GM12874 (cell line): ENCODE data around the gene MGLL.

Experiments
- CTCF ChIP-seq: IDR thresholded peaks from 2 replicates; pipeline ENCODE4 v1.5.1; 2011; ENCODE audit warnings: low read depth, mild to moderate bottlenecking, control low read depth, low read length, moderate library complexity; ENCODE audit not compliant: insufficient read depth

The MGLL gene

GRCh38 chr3:127741690-127742089 lies 80.6 kb downstream of the MGLL start:
- no peak for TF ChIP-seq CTCF

DNA sequence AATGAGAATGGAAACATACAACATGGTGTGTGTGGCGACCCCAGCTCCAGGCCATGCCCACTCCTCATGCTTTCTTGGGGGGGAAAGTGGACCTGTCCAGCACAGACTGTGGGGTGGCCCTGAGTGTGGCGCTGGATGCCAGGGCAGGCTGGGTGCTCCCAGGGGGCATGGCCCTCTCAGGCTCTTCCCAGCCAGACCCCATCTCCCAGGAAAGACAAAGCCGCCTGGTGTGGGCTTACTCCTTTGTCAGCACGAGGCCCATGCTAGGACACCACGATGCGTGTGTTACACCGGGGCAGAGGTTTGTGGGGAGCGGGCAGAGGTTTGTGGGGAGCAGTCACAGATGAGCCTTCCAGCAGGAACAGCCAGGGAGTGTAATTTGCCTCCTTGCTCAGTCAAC lies 81.1 kb downstream of the MGLL start:
- no peak for TF ChIP-seq CTCF

DNA sequence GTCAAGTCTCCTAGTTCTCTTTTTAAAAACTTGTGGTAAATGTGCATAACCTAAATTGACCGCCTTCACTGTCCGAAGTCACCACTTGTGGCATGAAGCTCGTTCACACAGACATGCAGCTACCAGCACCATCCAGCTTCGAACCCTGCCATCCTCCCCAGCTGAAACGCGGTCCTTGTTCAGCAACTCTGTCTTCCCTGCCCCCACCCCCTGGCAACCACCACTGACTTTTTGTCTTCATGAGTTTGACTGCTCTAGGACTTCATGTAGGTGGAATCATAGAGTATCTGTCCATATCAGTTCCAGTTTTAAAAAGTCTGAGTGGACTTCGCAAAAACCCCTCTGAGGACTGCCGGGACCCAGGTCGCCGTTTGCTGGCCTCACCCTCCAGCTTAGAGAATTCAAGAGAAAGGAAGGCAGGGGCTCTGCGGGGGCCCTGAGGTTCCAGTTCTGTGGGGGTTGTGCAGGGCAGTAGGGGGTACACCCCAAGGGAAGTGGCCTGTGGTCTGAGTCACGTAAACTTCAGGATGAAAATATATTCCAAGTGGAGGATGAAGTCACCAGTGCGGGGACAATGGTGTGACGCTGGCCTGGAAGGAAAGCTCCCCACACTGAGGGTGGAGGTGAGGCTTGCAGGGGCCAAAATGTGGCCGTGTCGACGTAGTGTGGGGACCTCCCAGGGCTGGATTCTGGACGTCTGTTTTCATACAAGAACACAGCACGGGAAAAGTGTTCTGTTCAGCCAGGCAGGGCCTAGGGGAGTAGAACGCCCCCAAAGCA lies 82.0 kb downstream of the MGLL start:
- no peak for TF ChIP-seq CTCF

- no peak for TF ChIP-seq CTCF
Measured at GRCh38 chr3:127739347-127740135, 82.8 kb downstream of the MGLL start.

- no peak for TF ChIP-seq CTCF
Measured at GRCh38 chr3:127738192-127738840, 84.0 kb downstream of the MGLL start.

DNA sequence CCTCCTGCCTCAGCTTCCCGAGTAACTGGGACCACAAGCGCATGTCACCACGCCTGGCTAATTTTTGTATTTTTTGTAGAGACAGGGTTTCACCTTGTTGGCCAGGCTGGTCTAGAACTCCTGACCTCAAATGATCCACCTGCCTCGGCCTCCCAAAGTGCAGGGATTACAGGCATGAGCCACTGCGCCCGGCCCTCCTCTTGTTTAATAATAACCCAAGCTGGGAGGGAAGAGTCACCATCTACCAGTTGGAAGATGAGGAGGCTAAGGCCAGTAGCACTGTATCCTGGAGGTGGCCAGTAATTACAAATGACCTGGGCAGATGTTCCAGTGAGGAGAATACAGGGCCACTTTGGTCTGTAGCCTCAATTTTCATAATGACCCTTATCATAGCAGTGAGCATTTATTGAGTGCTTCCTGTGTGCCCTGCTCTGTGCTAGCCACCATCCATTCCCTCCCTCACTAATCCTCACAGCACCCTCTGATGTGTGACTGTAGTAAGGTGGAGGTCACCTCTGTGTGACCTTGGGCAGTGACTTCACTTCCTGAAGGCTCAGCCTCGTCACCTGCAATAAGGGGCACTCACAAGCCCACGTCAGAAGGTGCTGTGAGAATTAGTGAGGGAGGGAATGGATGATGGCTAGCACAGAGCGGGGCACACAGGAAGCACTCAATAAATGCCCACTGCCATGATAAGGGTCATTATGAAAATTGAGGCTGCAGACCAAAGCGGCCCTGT lies 85.3 kb downstream of the MGLL start:
- no peak for TF ChIP-seq CTCF
